Measurements from ENCODE around the gene MEF2D.

MEF2D gene

GRCh38 chr1:156463874-156464273 is 36.7 kb downstream of the MEF2D start:
- no peak for ATAC-seq (replicated peaks)
- no peak for DNase-seq
- Mint-ChIP-seq H3K4me1 (ENCODE audit: low read depth in 2 of 2) (peaks cover 18 to 32% of the 10 kb centered on the region in 2 donors), H3K4me3 (peak overlapping the region in 1 of 2 donors; percentile 9), H3K27me3 (no peaks in the 10 kb centered on the region), H3K36me3 (ENCODE audit: insufficient read depth) (peaks cover 81% of the 10 kb centered on the region), H3K27ac (peak overlapping the region; percentile 23 to 36), H3K9me3 (no peaks in the 10 kb centered on the region)

GRCh38 chr1:156462954-156463795 is 37.4 kb downstream of the MEF2D start:
- Mint-ChIP-seq H3K27ac (peak overlapping the region; percentile 23 to 36), H3K4me1 (ENCODE audit: low read depth in 2 of 2) (peaks cover 15 to 28% of the 10 kb centered on the region in 2 donors), H3K27me3 (no peaks in the 10 kb centered on the region), H3K4me3 (peak overlapping the region in 1 of 2 donors; percentile 19), H3K9me3 (no peaks in the 10 kb centered on the region), H3K36me3 (ENCODE audit: insufficient read depth) (peaks cover 74% of the 10 kb centered on the region)
- DNase-seq: no peak
- ATAC-seq (replicated peaks): no peak

GRCh38 chr1:156461781-156462647 is 38.6 kb downstream of the MEF2D start:
- Mint-ChIP-seq H3K27ac (peak overlapping the region in 1 of 2 donors; percentile 36), H3K9me3 (no peaks in the 10 kb centered on the region)
- ATAC-seq (replicated peaks): no peak

GRCh38 chr1:156461109-156461508 is 39.5 kb downstream of the MEF2D start:
- DNase-seq: no peak
- Mint-ChIP-seq H3K27ac (peak overlapping the region; percentile 62 to 72), H3K4me1 (ENCODE audit: low read depth in 2 of 2) (peaks cover 21 to 26% of the 10 kb centered on the region in 2 donors), H3K4me3 (no peak overlapping the region), H3K36me3 (ENCODE audit: insufficient read depth) (peaks cover 72% of the 10 kb centered on the region), H3K9me3 (no peaks in the 10 kb centered on the region), H3K27me3 (no peaks in the 10 kb centered on the region)
- ATAC-seq (replicated peaks): no peak

More at GRCh38 chr1:156461781-156462647, 38.6 kb downstream of the MEF2D start:
- H3K4me3 Mint-ChIP-seq: no peak overlapping the region
- no peaks in the 10 kb centered on the region for H3K27me3 Mint-ChIP-seq
- H3K4me1 Mint-ChIP-seq (ENCODE audit: low read depth in 2 of 2): peaks cover 19 to 26% of the 10 kb centered on the region in 2 donors
- peaks cover 74% of the 10 kb centered on the region for H3K36me3 Mint-ChIP-seq (ENCODE audit: insufficient read depth)
- no peak for DNase-seq

- Mint-ChIP-seq H3K4me1 (ENCODE audit: low read depth in 2 of 2) (peaks cover 20 to 23% of the 10 kb centered on the region in 2 donors), H3K9me3 (no peaks in the 10 kb centered on the region), H3K27ac (peak overlapping the region; percentile 62 to 72), H3K36me3 (ENCODE audit: insufficient read depth) (peaks cover 66% of the 10 kb centered on the region), H3K27me3 (no peaks in the 10 kb centered on the region), H3K4me3 (no peak overlapping the region)
- DNase-seq (no peak), ATAC-seq (replicated peaks) (no peak)
Measured at GRCh38 chr1:156460525-156460924, 40.0 kb downstream of the MEF2D start.

- Mint-ChIP-seq H3K27ac (peak overlapping the region; percentile 99), H3K4me3 (no peak overlapping the region), H3K4me1 (ENCODE audit: low read depth in 2 of 2) (peaks cover 11 to 12% of the 10 kb centered on the region in 2 donors), H3K27me3 (no peaks in the 10 kb centered on the region), H3K36me3 (ENCODE audit: insufficient read depth) (peaks cover 45% of the 10 kb centered on the region), H3K9me3 (no peaks in the 10 kb centered on the region)
- ATAC-seq (replicated peaks) (no peak), DNase-seq (no peak)
Measured at GRCh38 chr1:156458181-156458503, 42.4 kb downstream of the MEF2D start.

- Mint-ChIP-seq H3K9me3 (no peaks in the 10 kb centered on the region), H3K27me3 (no peaks in the 10 kb centered on the region), H3K4me1 (ENCODE audit: low read depth in 2 of 2) (peaks cover 10 to 11% of the 10 kb centered on the region in 2 donors), H3K4me3 (peak overlapping the region; percentile 96), H3K27ac (peak overlapping the region; percentile 99), H3K36me3 (ENCODE audit: insufficient read depth) (peaks cover 33% of the 10 kb centered on the region)
- ATAC-seq (replicated peaks): peak; percentile 83
- DNase-seq: peak; percentile 92 to 95 (median 95)
Measured at GRCh38 chr1:156456625-156457465, 43.7 kb downstream of the MEF2D start.

- Mint-ChIP-seq H3K4me1 (ENCODE audit: low read depth in 2 of 2) (peaks cover 8 to 11% of the 10 kb centered on the region in 2 donors), H3K4me3 (no peak overlapping the region), H3K27me3 (no peaks in the 10 kb centered on the region), H3K27ac (peak overlapping the region in 1 of 2 donors; percentile 35), H3K36me3 (ENCODE audit: insufficient read depth) (peaks cover 23% of the 10 kb centered on the region), H3K9me3 (no peaks in the 10 kb centered on the region)
- DNase-seq (no peak), ATAC-seq (replicated peaks) (no peak)
Measured at GRCh38 chr1:156455362-156455761, 45.2 kb downstream of the MEF2D start.

GRCh38 chr1:156452907-156453306 is 47.7 kb downstream of the MEF2D start:
- H3K4me1 Mint-ChIP-seq (ENCODE audit: low read depth in 2 of 2): peaks cover 8 to 11% of the 10 kb centered on the region in 2 donors
- H3K27me3 Mint-ChIP-seq: no peaks in the 10 kb centered on the region
- no peaks in the 10 kb centered on the region for H3K9me3 Mint-ChIP-seq
- peaks cover 18% of the 10 kb centered on the region for H3K36me3 Mint-ChIP-seq (ENCODE audit: insufficient read depth)
- no peak overlapping the region for H3K4me3 Mint-ChIP-seq
- DNase-seq: no peak
- no peak overlapping the region for H3K27ac Mint-ChIP-seq
- no peak for ATAC-seq (replicated peaks)

GRCh38 chr1:156451505-156452160 is 48.9 kb downstream of the MEF2D start:
- Mint-ChIP-seq H3K36me3 (ENCODE audit: insufficient read depth) (peaks cover 5% of the 10 kb centered on the region), H3K9me3 (no peaks in the 10 kb centered on the region), H3K4me3 (no peak overlapping the region), H3K4me1 (ENCODE audit: low read depth in 2 of 2) (peaks cover 3 to 5% of the 10 kb centered on the region in 2 donors), H3K27me3 (peaks cover 0 to under 1% of the 10 kb centered on the region in 2 donors), H3K27ac (no peak overlapping the region)
- ATAC-seq (replicated peaks) (no peak), DNase-seq (no peak)

- Mint-ChIP-seq H3K27me3 (peaks cover 14 to 31% of the 10 kb centered on the region in 2 donors), H3K36me3 (ENCODE audit: insufficient read depth) (peaks cover 9% of the 10 kb centered on the region), H3K27ac (no peak overlapping the region), H3K4me3 (no peak overlapping the region), H3K4me1 (ENCODE audit: low read depth in 2 of 2) (peaks cover 0 to 3% of the 10 kb centered on the region in 2 donors), H3K9me3 (no peaks in the 10 kb centered on the region)
- no peak for ATAC-seq (replicated peaks)
- no peak for DNase-seq
Measured at GRCh38 chr1:156448134-156448967, 52.2 kb downstream of the MEF2D start.

GRCh38 chr1:156445789-156446263 is 54.7 kb downstream of the MEF2D start:
- Mint-ChIP-seq H3K27me3 (peaks cover 34 to 53% of the 10 kb centered on the region in 2 donors), H3K4me1 (ENCODE audit: low read depth in 2 of 2) (peaks cover 0 to 3% of the 10 kb centered on the region in 2 donors), H3K27ac (no peak overlapping the region), H3K4me3 (no peak overlapping the region), H3K36me3 (ENCODE audit: insufficient read depth) (peaks cover 9% of the 10 kb centered on the region), H3K9me3 (no peaks in the 10 kb centered on the region)
- peak; percentile 88 for ATAC-seq (replicated peaks)
- peak; percentile 72 to 78 (median 74) for DNase-seq

Data from effector memory CD8-positive, alpha-beta T cell (primary cell).